Spinal cord (tissue), 10 donors: ENCODE data around the gene SCGB1D4. TPM values are rescaled to one million over a fixed set of nuclear protein-coding genes. Genes with fewer than 3 reads are reported as not detected.
A peak's percentile ranks its signal among the peaks of the same experiment; 100 is the strongest.
"Not testable (repeated sequence)": the region's sequence is repeated elsewhere in the genome, so short reads cannot be mapped to it uniquely, and the experiment has no call there.

Source experiments
- DNase-seq, 6 donors: peaks; one replicate each; pipeline versions ENCODE4 v3.0.0 to v3.0.0-alpha.2; 2013 to 2015; ENCODE audit warnings: low spot score in 6 of 6, low read depth in 4 of 6
- H3K27ac ChIP-seq: one replicate; pipeline ENCODE4 v1.5.1; 2013; ENCODE audit warnings: low read depth, low read length, control low read depth
- H3K27me3 ChIP-seq: one replicate; pipeline ENCODE4 v1.6.1; 2013; ENCODE audit warnings: low read length; ENCODE audit not compliant: control insufficient read depth, insufficient read depth
- H3K36me3 ChIP-seq: one replicate; pipeline ENCODE4 v1.6.1; 2013; ENCODE audit warnings: low read length; ENCODE audit not compliant: control insufficient read depth, insufficient read depth
- H3K4me1 ChIP-seq: one replicate; pipeline ENCODE4 v1.6.1; 2013; ENCODE audit warnings: low read length; ENCODE audit not compliant: control insufficient read depth, insufficient read depth
- H3K4me3 ChIP-seq: one replicate; pipeline ENCODE4 v1.5.1; 2013; ENCODE audit warnings: low read depth, low read length, control low read depth
- H3K9me3 ChIP-seq: one replicate; pipeline ENCODE4 v1.6.1; 2013; ENCODE audit warnings: low read length; ENCODE audit not compliant: control insufficient read depth, insufficient read depth
- WGBS: methylation state at CpG from one replicate; pipeline ENCODE4 v1.1.5; 2013; ENCODE audit warnings: missing lambda C conversion rate; ENCODE audit not compliant: insufficient coverage; 5-methylcytosine and 5-hydroxymethylcytosine counted together
- long read RNA-seq, 4 donors: transcript quantifications; one replicate each; lab custom pipeline, GENCODE V29; 2026
- polyA plus RNA-seq, 2 donors: library from polyadenylated mRNA; unstranded; fragments of 120-200 nt; gene quantifications; one replicate each; pipeline ENCODE4 v1.2.1, GENCODE V29; 2013; ENCODE audit not compliant: insufficient read length in 2 of 2
- total RNA-seq, 2 donors: library from RNA; depleted of rRNA in 1 of 2; stranded (reverse); fragments of 120-200 nt in 1 of 2; fragments of >200 nt in 1 of 2; gene quantifications; one replicate each; pipeline versions ENCODE4 v1.2.3 to v1.2.4, GENCODE V29; 2013 to 2014
- donor health status: healthy.

Gene SCGB1D4
- total RNA-seq (not detected), polyA plus RNA-seq (not detected)
- long read RNA-seq, donor 1, result 0 reads
- long read RNA-seq, donor 2, result 0 reads
- long read RNA-seq, donor 3, result 0 reads
- long read RNA-seq, donor 4, result 0 reads

GRCh38 chr11:62298975-62299374 lies at the start of gene SCGB1D4:
TSS of gene SCGB1D4 (minus strand) at chr11:62299075. CDS start at chr11:62299010, 65 bp downstream.
- H3K9me3 ChIP-seq, result no peaks in the 10 kb centered on the region
- no peaks in the 10 kb centered on the region for H3K36me3 ChIP-seq
- no peak within 1 kb of the TSS for H3K27ac ChIP-seq
- no peaks in the 10 kb centered on the region for H3K4me1 ChIP-seq
- H3K4me3 ChIP-seq, result no peak within 1 kb of the TSS
- no peak for DNase-seq
- WGBS, result 78% methylated on average over 7 of the region's 7 CpGs
- H3K27me3 ChIP-seq, result no peaks in the 10 kb centered on the region

GRCh38 chr11:62345861-62346260 lies 47.0 kb upstream of the SCGB1D4 start:
- H3K9me3 ChIP-seq, result no peaks in the 10 kb centered on the region
- no peaks in the 10 kb centered on the region for H3K27me3 ChIP-seq
- WGBS, result 94% methylated on average over 4 of the region's 6 CpGs
- no peak for DNase-seq
- H3K36me3 ChIP-seq, result peaks cover 13% of the 10 kb centered on the region
- H3K4me3 ChIP-seq, result no peak overlapping the region
- no peak overlapping the region for H3K27ac ChIP-seq
- no peaks in the 10 kb centered on the region for H3K4me1 ChIP-seq

- H3K36me3 ChIP-seq, result peaks cover 13% of the 10 kb centered on the region
- no CpG with 5 or more reads among the region's 1 CpG for WGBS
- peaks cover 8% of the 10 kb centered on the region for H3K4me1 ChIP-seq
- no peak overlapping the region for H3K4me3 ChIP-seq
- H3K27ac ChIP-seq, result no peak overlapping the region
- H3K9me3 ChIP-seq, result no peaks in the 10 kb centered on the region
- H3K27me3 ChIP-seq, result no peaks in the 10 kb centered on the region
- no peak for DNase-seq
These were observed 45.3 kb upstream of the SCGB1D4 start for GRCh38 chr11:62344210-62344609.

GRCh38 chr11:62343646-62344190 lies 44.8 kb upstream of the SCGB1D4 start:
- H3K4me1 ChIP-seq, H3K27ac ChIP-seq, H3K9me3 ChIP-seq, H3K4me3 ChIP-seq, H3K27me3 ChIP-seq, DNase-seq: not testable (repeated sequence)
- no CpG with 5 or more reads among the region's 7 CpGs for WGBS
- H3K36me3 ChIP-seq, result peaks cover 13% of the 10 kb centered on the region

GRCh38 chr11:62341588-62341987 lies 42.7 kb upstream of the SCGB1D4 start:
- no CpG with 5 or more reads among the region's 4 CpGs for WGBS
- Histone ChIP-seq H3K27ac (no peak overlapping the region), H3K9me3 (no peaks in the 10 kb centered on the region)

GRCh38 chr11:62340269-62340901 lies 41.5 kb upstream of the SCGB1D4 start:
- DNase-seq, result peak; percentile 24 to 89 (median 50)
- peak overlapping the region; percentile 43 for H3K27ac ChIP-seq
- no peak overlapping the region for H3K4me3 ChIP-seq
- 22% methylated on average over 1 of the region's 6 CpGs for WGBS
- peaks cover 5% of the 10 kb centered on the region for H3K36me3 ChIP-seq
- H3K27me3 ChIP-seq, result no peaks in the 10 kb centered on the region
- H3K9me3 ChIP-seq, result no peaks in the 10 kb centered on the region
- H3K4me1 ChIP-seq, result peaks cover 18% of the 10 kb centered on the region

More at GRCh38 chr11:62341588-62341987, 42.7 kb upstream of the SCGB1D4 start:
- Histone ChIP-seq H3K36me3 (peaks cover 12% of the 10 kb centered on the region), H3K4me1 (peaks cover 18% of the 10 kb centered on the region), H3K4me3 (no peak overlapping the region), H3K27me3 (no peaks in the 10 kb centered on the region)
- no peak for DNase-seq

- peak in 1 of 6 donors; percentile 12 for DNase-seq
These were observed 39.3 kb upstream of the SCGB1D4 start for GRCh38 chr11:62338218-62338617.

GRCh38 chr11:62337303-62338181 lies 38.7 kb upstream of the SCGB1D4 start, which contains the start of gene ASRGL1:
TSS of gene ASRGL1 (plus strand) at chr11:62337448. CDS start at chr11:62337978, 530 bp downstream.
- Histone ChIP-seq H3K4me1 (peaks cover 18% of the 10 kb centered on the region), H3K27me3 (no peaks in the 10 kb centered on the region), H3K36me3 (peaks cover 2% of the 10 kb centered on the region), H3K4me3 (peak within 1 kb of the TSS; percentile 71), H3K9me3 (no peaks in the 10 kb centered on the region), H3K27ac (peak within 1 kb of the TSS; percentile 52)
- DNase-seq, result peak; percentile 67 to 96 (median 74)
- WGBS, result under 1% methylated on average over 92 of the region's 98 CpGs

More at GRCh38 chr11:62338218-62338617, 39.3 kb upstream of the SCGB1D4 start:
- Histone ChIP-seq H3K27me3 (no peaks in the 10 kb centered on the region), H3K4me3 (peak overlapping the region; percentile 71), H3K27ac (no peak overlapping the region), H3K36me3 (peaks cover 2% of the 10 kb centered on the region), H3K9me3 (no peaks in the 10 kb centered on the region), H3K4me1 (peaks cover 18% of the 10 kb centered on the region)
- no CpG with 5 or more reads among the region's 1 CpG for WGBS

- not testable (repeated sequence) for H3K9me3 ChIP-seq, H3K27me3 ChIP-seq, H3K36me3 ChIP-seq, DNase-seq
- H3K27ac ChIP-seq, result peak overlapping the region; percentile 47
- H3K4me3 ChIP-seq, result peak overlapping the region; percentile 71
- WGBS, result 63% methylated on average over 19 of the region's 19 CpGs
- peaks cover 18% of the 10 kb centered on the region for H3K4me1 ChIP-seq
These were observed 38.1 kb upstream of the SCGB1D4 start for GRCh38 chr11:62336949-62337302.
